ENCODE measurements around the gene SLC38A11.

- TF ChIP-seq ZNF292 (tag by site-specific recombination; IDR thresholded peaks at IDR 0.05; ENCODE audit: borderline replicate concordance, low read depth) = no peak
- TF ChIP-seq ZNF692 (tag by site-specific recombination; IDR thresholded peaks at IDR 0.05) = no peak
- TF ChIP-seq YY1 (tag by site-specific recombination; IDR thresholded peaks at IDR 0.05) = no peak
- no peak for TF ChIP-seq ZBTB7A (tag by site-specific recombination; IDR thresholded peaks at IDR 0.05; ENCODE audit: low read depth)
- TF ChIP-seq ZSCAN5A (tag by site-specific recombination; IDR thresholded peaks at IDR 0.05) = no peak
- no peak for TF ChIP-seq CTCF (tag by site-specific recombination; IDR thresholded peaks at IDR 0.05)
- no peak for TF ChIP-seq ZNF398 (tag by site-specific recombination; IDR thresholded peaks at IDR 0.05)
Measured at GRCh38 chr2:164899121-164899520, 56.2 kb downstream of the SLC38A11 start.
